Loucy (cell line): ENCODE measurements around the gene GPSM3.

Experiments
- CTCF ChIP-seq: fragments of 200-600 bp; sonication (generic); conservative IDR thresholded peaks from 2 replicates; pipeline ENCODE4 v1.5.1; 2014; ENCODE audit warnings: mild to moderate bottlenecking, antibody characterized with exemption, low read length
- EZH2phosphoT487 ChIP-seq: fragments of 200-600 bp; IDR thresholded peaks from 2 replicates; pipeline ENCODE4 v1.6.1; 2018; ENCODE audit warnings: antibody characterized with exemption, mild to moderate bottlenecking, moderate library complexity, borderline replicate concordance

- TF ChIP-seq CTCF (no peak), EZH2phosphoT487 (no peak)
Measured at GRCh38 chr6:32189742-32190053, 2.7 kb downstream of the GPSM3 start.
